ENCODE measurements around the gene POTEJ. TPM values are rescaled to one million over a fixed set of nuclear protein-coding genes. Genes with fewer than 3 reads are reported as not detected.

Gene POTEJ
- not detected in 2 replicates for total RNA-seq

GRCh38 chr2:130611140-130611539 lies at the start of gene POTEJ:
Gene POTEJ, plus strand, starts transcription at chr2:130611440. Its CDS starts 93 bp downstream, at chr2:130611533.

GRCh38 chr2:130599393-130599792 lies 11.8 kb upstream of the POTEJ start, which contains the start of gene CFC1:
Gene CFC1, minus strand, starts transcription at chr2:130599575. Its CDS starts 288 bp downstream, at chr2:130599287.

Other genes with a start within 250 kb of the POTEJ start
- gene POTEI, start 102.1 kb upstream of the POTEJ start, total RNA-seq, result under 0.01 TPM in 2 replicates
- gene CFC1B, start 90.2 kb upstream of the POTEJ start, total RNA-seq, result not detected in 2 replicates
- gene CFC1, start 11.9 kb upstream of the POTEJ start, total RNA-seq, result not detected in 2 replicates
- gene GPR148, start 117.6 kb downstream of the POTEJ start, total RNA-seq, result not detected in 2 replicates
- gene AMER3, start 144.1 kb downstream of the POTEJ start, total RNA-seq, result not detected in 2 replicates
- gene ARHGEF4, start 225.5 kb downstream of the POTEJ start, total RNA-seq, result not detected in 2 replicates